ENCODE measurements around the gene DCP1A.

Gene DCP1A

DNA sequence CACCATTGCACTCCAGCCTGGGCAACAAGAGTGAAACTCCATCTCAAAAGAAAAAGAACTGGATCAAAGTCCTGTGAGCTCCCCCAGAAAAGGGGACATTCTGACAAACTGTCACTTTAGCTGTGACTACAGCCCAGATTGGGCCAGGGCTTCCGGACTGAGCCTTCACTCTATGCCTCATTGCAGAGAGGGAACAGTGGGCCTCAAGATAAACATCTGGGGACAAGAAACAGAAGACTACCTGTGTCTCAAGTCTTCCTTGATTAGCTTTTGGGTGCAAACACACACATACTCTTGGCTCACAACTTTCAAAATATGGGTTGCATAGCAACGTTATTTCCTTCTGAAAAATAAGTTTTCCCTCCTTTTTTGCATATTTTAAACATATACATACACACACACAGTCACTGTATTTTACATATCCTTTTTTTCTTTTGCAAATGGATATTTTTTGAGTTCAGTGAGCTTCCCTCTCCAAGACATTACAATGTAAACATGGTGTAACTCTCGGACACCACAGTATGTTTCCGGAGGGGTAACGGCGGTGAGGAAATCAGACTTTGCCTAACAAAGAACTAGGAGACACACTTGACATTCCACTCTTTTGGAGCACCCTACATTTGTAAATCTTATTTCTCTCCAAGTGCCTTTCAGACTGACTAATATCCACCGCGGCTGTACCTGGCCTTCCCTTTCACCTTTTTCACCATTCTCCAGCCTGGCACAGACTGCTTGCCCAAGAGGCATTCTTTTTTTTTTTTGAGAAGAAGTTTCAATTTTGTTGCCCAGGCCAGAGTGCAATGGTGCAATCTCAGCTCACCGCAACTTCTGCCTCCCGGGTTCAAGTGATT, 95.0 kb downstream of the DCP1A start:
- no peak overlapping the region for H3K4me2 ChIP-seq (ENCODE audit: low read length)
- H3K4me3 ChIP-seq (ENCODE audit: low read length) = no peak overlapping the region
- no peaks in the 10 kb centered on the region for H3K9me3 ChIP-seq (ENCODE audit: insufficient read depth, low read length)
- peaks cover 70% of the 10 kb centered on the region for H4K20me1 ChIP-seq (ENCODE audit: insufficient read depth, low read length)
- H3K4me1 ChIP-seq (ENCODE audit: low read length) = peaks cover 13% of the 10 kb centered on the region
- H3K79me2 ChIP-seq (ENCODE audit: low read length) = peaks cover 85% of the 10 kb centered on the region
- no peak overlapping the region for H2AFZ ChIP-seq (ENCODE audit: low read depth, low read length)
- no peak overlapping the region for H3K9ac ChIP-seq (ENCODE audit: low read length)
- peaks cover 22% of the 10 kb centered on the region for H3K36me3 ChIP-seq (replicated peaks; ENCODE audit: low read depth, low read length)
- TF ChIP-seq CTCF (IDR thresholded peaks at IDR 0.05; ENCODE audit: low read depth, low read length) = no peak
- TF ChIP-seq EZH2phosphoT487 (IDR thresholded peaks at IDR 0.05; ENCODE audit: low read depth) = no peak
- no peak overlapping the region for H3K27ac ChIP-seq (ENCODE audit: low read length)
- no peaks in the 10 kb centered on the region for H3K27me3 ChIP-seq (ENCODE audit: low read depth, low read length)

GRCh38 chr3:53250881-53251605, 96.3 kb downstream of the DCP1A start:
- no peaks in the 10 kb centered on the region for H3K27me3 ChIP-seq (ENCODE audit: low read depth, low read length)
- no peak overlapping the region for H3K4me3 ChIP-seq (ENCODE audit: low read length)
- no peak overlapping the region for H3K27ac ChIP-seq (ENCODE audit: low read length)
- TF ChIP-seq EZH2phosphoT487 (IDR thresholded peaks at IDR 0.05; ENCODE audit: low read depth) (no peak), CTCF (IDR thresholded peaks at IDR 0.05; ENCODE audit: low read depth, low read length) (no peak)
- H2AFZ ChIP-seq (ENCODE audit: low read depth, low read length) = no peak overlapping the region
- no peak overlapping the region for H3K9ac ChIP-seq (ENCODE audit: low read length)
- H4K20me1 ChIP-seq (ENCODE audit: insufficient read depth, low read length) = peaks cover 80% of the 10 kb centered on the region
- peaks cover 9% of the 10 kb centered on the region for H3K4me1 ChIP-seq (ENCODE audit: low read length)
- H3K36me3 ChIP-seq (replicated peaks; ENCODE audit: low read depth, low read length) = peaks cover 22% of the 10 kb centered on the region
- H3K9me3 ChIP-seq (ENCODE audit: insufficient read depth, low read length) = no peaks in the 10 kb centered on the region
- peaks cover 98% of the 10 kb centered on the region for H3K79me2 ChIP-seq (ENCODE audit: low read length)
- no peak overlapping the region for H3K4me2 ChIP-seq (ENCODE audit: low read length)

DNA sequence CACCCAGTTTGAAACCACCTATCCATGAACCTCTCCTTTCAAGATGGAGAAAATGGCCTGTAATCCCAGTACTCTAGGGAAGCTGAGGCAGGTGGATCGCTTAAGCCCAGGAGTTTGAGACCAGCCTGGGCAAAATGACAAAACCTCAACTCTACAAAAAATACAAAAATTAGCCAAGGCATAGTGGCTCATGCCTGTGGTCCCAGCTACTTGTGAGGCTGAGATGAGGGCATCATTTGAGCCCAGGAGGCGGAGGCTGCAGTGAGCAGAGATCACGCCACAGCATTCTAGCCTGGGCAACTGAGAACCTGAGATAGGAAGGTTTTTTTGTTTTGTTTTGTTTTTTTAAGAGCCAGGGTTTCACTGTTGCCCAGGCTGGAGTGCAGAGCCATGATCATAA, 96.9 kb downstream of the DCP1A start:
- Histone ChIP-seq H3K4me3 (ENCODE audit: low read length) (no peak overlapping the region), H3K36me3 (replicated peaks; ENCODE audit: low read depth, low read length) (peaks cover 22% of the 10 kb centered on the region), H4K20me1 (ENCODE audit: insufficient read depth, low read length) (peaks cover 85% of the 10 kb centered on the region), H2AFZ (ENCODE audit: low read depth, low read length) (no peak overlapping the region), H3K9me3 (ENCODE audit: insufficient read depth, low read length) (no peaks in the 10 kb centered on the region), H3K4me1 (ENCODE audit: low read length) (peaks cover 9% of the 10 kb centered on the region), H3K79me2 (ENCODE audit: low read length) (peaks cover 100% of the 10 kb centered on the region), H3K9ac (ENCODE audit: low read length) (no peak overlapping the region), H3K4me2 (ENCODE audit: low read length) (no peak overlapping the region), H3K27me3 (ENCODE audit: low read depth, low read length) (no peaks in the 10 kb centered on the region), H3K27ac (ENCODE audit: low read length) (no peak overlapping the region)
- TF ChIP-seq EZH2phosphoT487 (IDR thresholded peaks at IDR 0.05; ENCODE audit: low read depth) (no peak), CTCF (IDR thresholded peaks at IDR 0.05; ENCODE audit: low read depth, low read length) (no peak)

GRCh38 chr3:53248161-53248560, 99.2 kb downstream of the DCP1A start:
- Histone ChIP-seq H2AFZ (ENCODE audit: low read depth, low read length) (no peak overlapping the region), H4K20me1 (ENCODE audit: insufficient read depth, low read length) (peaks cover 88% of the 10 kb centered on the region), H3K4me1 (ENCODE audit: low read length) (no peaks in the 10 kb centered on the region), H3K36me3 (replicated peaks; ENCODE audit: low read depth, low read length) (peaks cover 21% of the 10 kb centered on the region), H3K4me2 (ENCODE audit: low read length) (no peak overlapping the region), H3K4me3 (ENCODE audit: low read length) (no peak overlapping the region), H3K27ac (ENCODE audit: low read length) (no peak overlapping the region), H3K9ac (ENCODE audit: low read length) (no peak overlapping the region), H3K9me3 (ENCODE audit: insufficient read depth, low read length) (no peaks in the 10 kb centered on the region), H3K27me3 (ENCODE audit: low read depth, low read length) (no peaks in the 10 kb centered on the region), H3K79me2 (ENCODE audit: low read length) (peaks cover 100% of the 10 kb centered on the region)
- no peak for TF ChIP-seq CTCF (IDR thresholded peaks at IDR 0.05; ENCODE audit: low read depth, low read length)
- TF ChIP-seq EZH2phosphoT487 (IDR thresholded peaks at IDR 0.05; ENCODE audit: low read depth) = no peak
